Cerebellar cortex (tissue), 1 donor: ENCODE results near the gene SLC25A25.
"Not testable (repeated sequence)": the region's sequence is repeated elsewhere in the genome, so short reads cannot be mapped to it uniquely, and the experiment has no call there.

Experiments used
- DNase-seq: peaks from one replicate; pipeline ENCODE4 v3.0.0-alpha.2; 2015; ENCODE audit warnings: low spot score

The SLC25A25 gene

GRCh38 chr9:128109050-128109709 is 41.1 kb downstream of the SLC25A25 start:
- DNase-seq = no peak

- DNase-seq = not testable (repeated sequence)
Measured at GRCh38 chr9:128111726-128112125, 43.7 kb downstream of the SLC25A25 start.

DNA sequence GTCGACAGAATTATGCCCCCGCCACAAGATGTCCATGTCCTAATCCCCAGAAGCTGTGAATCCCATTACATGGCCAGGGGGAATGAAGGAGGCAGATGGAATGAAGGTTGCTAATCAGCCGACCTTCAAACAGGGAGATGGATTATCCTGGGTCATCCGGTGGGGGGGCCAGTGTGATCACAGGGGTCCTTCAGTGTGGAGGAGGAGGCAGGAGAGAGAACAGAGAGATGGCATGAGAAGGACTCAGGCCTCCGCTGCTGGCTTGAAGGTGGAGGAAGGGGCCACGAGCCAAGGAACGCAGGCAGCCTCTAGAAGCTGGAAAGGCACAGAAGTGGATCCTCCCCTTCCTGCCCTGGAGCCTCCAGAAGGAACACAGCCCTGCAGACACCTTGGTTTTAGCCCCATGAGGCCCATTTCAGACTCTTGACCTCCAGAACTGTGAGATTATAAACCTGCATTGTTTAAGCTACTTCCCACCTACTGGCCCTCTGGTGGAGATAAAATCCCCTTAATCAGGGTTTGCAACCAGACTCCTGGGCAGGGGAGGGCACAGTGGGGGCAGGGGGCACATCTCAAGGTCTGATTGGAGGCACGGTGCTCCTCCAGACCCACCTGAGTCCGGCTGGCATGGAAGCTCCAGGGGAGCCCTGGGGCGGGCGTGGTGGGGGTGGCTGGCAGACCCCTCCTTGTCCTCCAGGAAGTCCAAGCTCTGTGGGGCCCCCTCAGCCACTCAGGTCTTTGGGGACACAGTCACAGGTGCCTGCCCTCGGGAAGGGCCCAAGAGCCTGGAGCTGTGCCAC is 45.7 kb downstream of the SLC25A25 start:
- DNase-seq = no peak

DNA sequence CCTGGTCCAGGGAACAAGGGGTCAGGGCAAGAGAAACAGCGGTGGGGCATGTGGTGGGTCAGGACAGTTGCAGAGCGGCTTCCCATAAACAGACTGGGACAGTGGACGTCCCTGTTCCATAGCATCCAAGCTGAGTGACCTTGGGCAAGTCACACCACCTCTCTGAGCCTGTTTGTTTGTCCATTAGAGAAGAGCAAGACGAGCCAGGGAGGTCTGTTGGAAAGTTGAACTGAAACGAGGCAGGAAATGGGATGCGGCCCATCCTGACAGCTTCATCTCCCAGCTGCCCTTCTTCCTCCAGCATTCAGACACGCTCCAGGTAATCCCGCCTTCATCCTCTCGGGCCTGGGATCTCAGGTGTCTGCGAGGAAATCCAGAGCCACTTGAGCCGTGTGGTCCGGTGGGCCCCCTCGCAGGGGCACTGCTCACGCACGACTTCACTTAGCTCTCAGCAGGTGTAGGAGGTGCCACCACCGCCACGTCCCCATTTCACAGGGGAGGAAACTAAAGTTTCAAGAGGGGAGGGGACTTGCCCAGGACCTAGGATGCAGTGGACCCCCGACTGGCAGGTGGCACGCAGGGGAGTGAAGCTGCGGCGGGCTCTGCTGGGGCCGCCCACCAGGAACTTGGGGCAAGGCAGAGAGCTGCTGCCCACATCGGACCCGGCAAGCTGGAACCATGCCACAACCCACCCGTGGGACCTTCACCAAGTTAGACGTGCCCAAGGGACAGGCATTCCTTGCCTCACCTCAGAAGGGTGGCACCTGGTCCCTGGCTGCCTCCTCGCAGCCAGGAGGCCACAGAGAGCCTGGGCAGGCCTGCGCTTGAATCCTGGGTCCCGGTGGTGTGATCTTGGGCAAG is 46.5 kb downstream of the SLC25A25 start:
- no peak for DNase-seq

GRCh38 chr9:128115187-128116103 is 47.4 kb downstream of the SLC25A25 start:
- no peak for DNase-seq

DNA sequence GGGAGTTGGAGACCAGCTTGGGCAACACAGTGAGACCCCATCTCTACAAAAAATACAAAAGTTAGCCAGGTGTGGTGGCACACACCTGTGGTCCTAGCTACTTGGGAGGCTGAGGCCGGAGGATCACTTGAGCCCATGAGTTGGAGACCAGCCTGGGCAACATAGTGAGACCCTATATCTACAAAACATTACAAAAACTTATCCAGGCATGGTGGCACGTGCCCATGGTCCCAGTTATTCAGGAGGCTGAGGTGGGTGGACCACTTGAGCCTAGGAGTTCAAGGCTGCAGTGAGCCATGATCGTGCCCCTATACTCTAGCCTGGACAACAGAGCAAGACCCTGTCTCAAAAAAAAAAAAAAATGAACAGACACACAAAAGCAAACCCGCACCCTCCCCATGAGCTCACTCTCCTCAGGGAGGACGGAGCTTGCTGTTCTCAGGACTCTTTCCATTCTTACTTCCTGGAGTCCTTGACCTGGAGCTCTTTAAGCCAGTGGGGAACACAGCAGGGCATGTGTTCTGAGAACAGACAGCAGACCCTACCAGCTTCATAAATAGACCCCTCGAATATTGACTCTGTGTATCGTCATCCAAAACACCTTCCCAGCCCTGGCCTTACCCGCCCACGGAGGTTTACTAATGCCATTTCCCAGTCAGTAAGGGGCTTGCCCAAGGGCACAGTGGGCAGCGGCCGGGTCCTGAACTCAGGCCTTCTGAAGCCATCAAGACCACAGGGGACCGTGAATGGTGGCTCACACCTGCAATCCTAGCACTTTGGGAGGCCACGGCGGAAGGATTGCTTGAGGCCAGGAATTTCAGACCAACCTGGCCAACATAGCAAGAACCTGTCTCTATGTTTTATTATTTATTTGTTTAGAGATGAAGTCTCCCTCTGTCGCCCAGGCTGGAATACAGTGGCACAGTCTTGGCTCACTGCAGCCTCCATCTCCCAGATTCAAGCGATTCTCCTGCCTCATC is 48.4 kb downstream of the SLC25A25 start:
- DNase-seq = no peak

- peak; percentile 92 for DNase-seq
Measured at GRCh38 chr9:128117613-128118471, 49.8 kb downstream of the SLC25A25 start.

GRCh38 chr9:128118472-128118857 is 50.4 kb downstream of the SLC25A25 start:
- no peak for DNase-seq

- no peak for DNase-seq
Measured at GRCh38 chr9:128118971-128119665, 51.1 kb downstream of the SLC25A25 start.

- no peak for DNase-seq
Measured at GRCh38 chr9:128120061-128120740, 52.2 kb downstream of the SLC25A25 start.

GRCh38 chr9:128120741-128121465 is 52.9 kb downstream of the SLC25A25 start:
- no peak for DNase-seq

DNA sequence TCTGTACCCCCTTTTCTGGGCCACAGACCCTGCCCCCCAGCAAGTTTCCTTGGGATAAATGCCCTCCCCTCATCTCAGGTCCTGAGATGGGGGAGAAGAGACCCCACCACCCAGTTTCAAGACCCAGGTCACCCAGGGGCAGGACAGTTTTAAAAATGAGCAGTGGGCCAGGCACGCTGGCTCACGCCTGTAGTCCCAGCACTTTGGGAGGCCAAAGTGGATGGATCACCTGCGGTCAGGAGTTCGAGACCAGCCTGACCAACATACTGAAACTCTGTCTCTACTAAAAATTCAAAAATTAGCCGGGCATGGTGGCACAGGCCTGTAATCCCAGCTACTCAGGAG is 53.4 kb downstream of the SLC25A25 start:
- DNase-seq = no peak

- DNase-seq = no peak
Measured at GRCh38 chr9:128121924-128122808, 54.1 kb downstream of the SLC25A25 start.

GRCh38 chr9:128122809-128123175 is 54.8 kb downstream of the SLC25A25 start:
- no peak for DNase-seq

- no peak for DNase-seq
Measured at GRCh38 chr9:128123451-128124080, 55.5 kb downstream of the SLC25A25 start.

DNA sequence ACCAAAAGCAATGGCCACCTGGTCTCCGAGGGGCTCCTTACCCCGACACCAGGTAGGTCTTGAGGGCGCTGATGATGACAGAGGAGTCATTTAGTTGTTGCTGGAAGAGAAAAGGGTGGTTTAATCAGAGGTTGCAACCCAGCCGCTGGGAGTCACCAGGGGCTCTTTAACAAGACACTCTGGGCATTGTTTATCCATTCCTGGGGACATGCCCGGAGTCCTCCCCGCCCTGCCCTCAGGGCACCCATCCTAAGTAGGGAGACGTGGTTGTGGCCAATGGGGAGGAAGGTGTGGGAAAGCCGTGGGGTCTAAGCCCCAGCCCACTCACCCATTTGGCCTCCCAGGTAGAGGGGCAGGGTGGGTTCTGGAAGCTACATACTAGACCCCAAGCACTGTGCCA is 56.4 kb downstream of the SLC25A25 start:
- no peak for DNase-seq
